Psoas muscle (tissue), 8 donors: Measurements from ENCODE around the gene HLA-E. TPM values are rescaled to one million over a fixed set of nuclear protein-coding genes. Genes with fewer than 3 reads are reported as not detected.
A peak's percentile ranks its signal among the peaks of the same experiment; 100 is the strongest.
"Not testable (repeated sequence)": the region's sequence is repeated elsewhere in the genome, so short reads cannot be mapped to it uniquely, and the experiment has no call there.

Experiments used
- ATAC-seq, 4 donors: fragments of 200-7000 bp; cut with Tn5 transposase; one replicate each; pipeline ENCODE4 v1.9.1; 2020; ENCODE audit warnings: moderate library complexity in 3 of 4, mild to moderate bottlenecking in 2 of 4
- DNase-seq, 2 donors: peaks; one replicate each; pipeline ENCODE4 v3.0.0-alpha.2; 2020
- H3K27ac ChIP-seq: fragments of 200-600 bp; one replicate; pipeline ENCODE4 v1.8.0; 2022
- H3K27me3 ChIP-seq, 3 donors: fragments of 200-600 bp in 1 of 3; one replicate each; pipeline versions ENCODE4 v1.6.1 to v1.8.0; 2013 to 2022; ENCODE audit warnings: low read length in 2 of 3, mild to moderate bottlenecking in 2 of 3, moderate library complexity in 1 of 3; ENCODE audit not compliant: insufficient read depth in 3 of 3
- H3K36me3 ChIP-seq, 2 donors: fragments of 200-600 bp in 1 of 2; one replicate each; pipeline versions ENCODE4 v1.6.1 to v1.8.0; 2013 to 2022; ENCODE audit warnings: low read depth in 1 of 2, mild to moderate bottlenecking in 1 of 2, moderate library complexity in 1 of 2; ENCODE audit not compliant: insufficient read depth in 1 of 2
- H3K4me1 ChIP-seq: fragments of 200-600 bp; one replicate; pipeline ENCODE4 v1.8.0; 2022
- H3K4me3 ChIP-seq: fragments of 200-600 bp; one replicate; pipeline ENCODE4 v1.8.0; 2022; ENCODE audit warnings: mild to moderate bottlenecking
- H3K9me3 ChIP-seq: fragments of 200-600 bp; one replicate; pipeline ENCODE4 v1.8.0; 2022
- CTCF ChIP-seq: fragments of 200-600 bp; IDR thresholded peaks from one replicate; pipeline ENCODE4 v1.8.0; 2022; ENCODE audit warnings: antibody characterized with exemption
- WGBS, 3 donors: extraction: QIAGEN DNeasy Blood & Tissue Kit; methylation state at CpG; one replicate each; pipeline versions ENCODE4 v1.1.6 to v1.1.7; 2013; 5-methylcytosine and 5-hydroxymethylcytosine counted together
- intact Hi-C, 2 donors: fragments of 100-400 bp; cut with DNase I; formaldehyde crosslinking; loops; one replicate each; pipeline versions ENCODE4 v1.11.0 to v1.14.2; 2022
- polyA plus RNA-seq, 3 donors: library from polyadenylated mRNA; stranded (reverse); fragments of 200-250 nt; gene quantifications; one replicate each; pipeline ENCODE4 v1.2.3, GENCODE V29; 2013
- total RNA-seq, 4 donors: library from RNA; stranded (reverse); fragmentation: NEBNext Ultra II Directional in 2 of 4; extraction: Animal tissue kit (Norgen Biotek cat#: 25700) in 2 of 4; gene quantifications; one replicate each; pipeline versions ENCODE4 v1.2.1 to v1.2.4, GENCODE V29; 2021 to 2023
- donor health status: healthy with polysubstance abuse.
- donor health status: DM: no; HTN: no; CAD: no; lungs with moderate emphysema.
- donor health status: Bipolar disorder and iron deficiency.
- donor health status: healthy.
- donor health status: DM: yes; HTN: yes; CAD: no.
- donor health status: DM: no; HTN: no; CAD: no.
- donor health status: DM: no; HTN: no; CAD: no.
- donor health status: DM: yes; HTN: yes; CAD: no.

HLA-E gene
- total and polyA plus RNA-seq, 7 donors: 75.2 to 168 (median 97.8) TPM

GRCh38 chr6:30491991-30492952, 3.0 kb downstream of the HLA-E start:
- H3K9me3 ChIP-seq: no peaks in the 10 kb centered on the region
- intact Hi-C loops: loop anchor here in 1 of 2 donors (5.0 kb wide), 1 partner anchor 40 kb away; no protein-coding TSS in a partner anchor
- no peak for TF ChIP-seq CTCF
- DNase-seq (no peak), ATAC-seq (no peak)
- no peaks in the 10 kb centered on the region for H3K4me1 ChIP-seq
- whole genome bisulfite sequencing, 3 donors: 72 to 80% (median 74%) methylated on average over 16 of the region's 16 CpGs
- peaks cover 0 to 35% (median 0%) of the 10 kb centered on the region in 3 donors for H3K27me3 ChIP-seq
- H3K27ac ChIP-seq: no peak overlapping the region
- peaks cover 0 to 30% of the 10 kb centered on the region in 2 donors for H3K36me3 ChIP-seq
- peak overlapping the region; percentile 71 for H3K4me3 ChIP-seq

GRCh38 chr6:30493643-30494250, 4.4 kb downstream of the HLA-E start:
- H3K27me3 ChIP-seq: peaks cover 0 to 20% (median 0%) of the 10 kb centered on the region in 3 donors
- no peaks in the 10 kb centered on the region for H3K4me1 ChIP-seq
- peaks cover 0 to 30% of the 10 kb centered on the region in 2 donors for H3K36me3 ChIP-seq
- no peaks in the 10 kb centered on the region for H3K9me3 ChIP-seq
- ATAC-seq (no peak), DNase-seq (no peak)
- H3K27ac ChIP-seq: no peak overlapping the region
- intact Hi-C loops: loop anchor here in 1 of 2 donors (5.0 kb wide), 1 partner anchor 39 kb away; no protein-coding TSS in a partner anchor
- TF ChIP-seq CTCF: no peak
- H3K4me3 ChIP-seq: no peak overlapping the region
- 67 to 76% (median 68%) methylated on average over 7 to 8 of the region's 8 CpGs for WGBS, 3 donors

DNA sequence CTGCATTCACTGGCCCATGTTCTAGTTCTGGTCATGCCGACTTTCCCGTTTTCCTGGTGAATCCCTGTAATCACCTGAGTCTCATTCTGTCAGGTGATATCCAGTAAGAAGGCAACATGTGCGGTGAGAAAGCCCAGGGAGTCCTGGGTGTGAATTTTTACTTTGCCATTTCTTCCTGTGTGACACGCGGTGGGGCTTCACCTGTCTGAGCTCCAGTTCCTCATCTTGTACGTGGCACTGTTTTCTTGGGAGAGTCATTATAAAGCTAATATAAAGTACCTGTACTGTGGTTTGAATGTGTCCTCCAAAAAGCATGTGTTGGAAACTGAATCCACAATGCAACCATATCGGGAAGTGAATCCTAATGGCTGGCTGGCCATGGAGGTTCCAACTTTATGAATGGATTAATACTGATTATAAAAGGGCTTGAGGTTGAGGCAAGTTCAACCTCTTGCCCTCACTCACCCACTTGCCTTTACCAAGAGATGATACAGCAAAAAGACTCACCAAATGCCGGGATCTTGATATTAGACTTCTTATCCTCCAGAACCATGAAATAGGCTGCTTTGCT, 5.1 kb downstream of the HLA-E start:
- no peak for ATAC-seq
- DNase-seq: no peak
- no peak for TF ChIP-seq CTCF
- no peaks in the 10 kb centered on the region for H3K4me1 ChIP-seq
- no peak overlapping the region for H3K4me3 ChIP-seq
- H3K36me3 ChIP-seq: peaks cover 0 to 30% of the 10 kb centered on the region in 2 donors
- no peaks in the 10 kb centered on the region for H3K9me3 ChIP-seq
- intact Hi-C loops: loop anchor here in 1 of 2 donors (5.0 kb wide), 1 partner anchor 38 kb away; no protein-coding TSS in a partner anchor
- H3K27ac ChIP-seq: no peak overlapping the region
- peaks cover 0 to 15% (median 0%) of the 10 kb centered on the region in 3 donors for H3K27me3 ChIP-seq
- 60 to 76% (median 66%) methylated on average over 8 of the region's 8 CpGs for WGBS, 3 donors

DNA sequence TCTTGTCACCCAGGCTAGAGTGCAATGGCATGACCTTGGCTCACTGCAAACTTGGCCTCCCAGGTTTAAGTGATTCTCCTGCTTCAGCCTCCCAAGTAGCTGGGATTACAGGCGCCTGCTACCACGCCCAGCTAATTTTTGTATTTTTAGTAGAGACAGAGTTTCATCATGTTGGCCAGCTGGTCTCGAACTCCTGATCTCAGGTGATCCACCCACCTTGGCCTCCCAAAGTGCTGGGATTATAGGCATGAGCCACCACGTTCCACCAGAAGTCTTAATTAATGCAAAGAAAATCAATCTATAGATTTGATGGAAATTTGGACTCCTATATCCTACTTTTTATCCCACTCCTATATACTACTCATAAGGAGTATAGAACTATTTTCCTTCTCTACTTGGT, 5.8 kb downstream of the HLA-E start:
- H3K4me1 ChIP-seq, H3K9me3 ChIP-seq, H3K27ac ChIP-seq, H3K27me3 ChIP-seq, ATAC-seq, intact Hi-C loops, H3K4me3 ChIP-seq, DNase-seq: not testable (repeated sequence)
- H3K36me3 ChIP-seq: peaks cover 0 to 30% of the 10 kb centered on the region in 2 donors
- 67 to 70% (median 68%) methylated on average over 4 of the region's 4 CpGs for WGBS, 3 donors

DNA sequence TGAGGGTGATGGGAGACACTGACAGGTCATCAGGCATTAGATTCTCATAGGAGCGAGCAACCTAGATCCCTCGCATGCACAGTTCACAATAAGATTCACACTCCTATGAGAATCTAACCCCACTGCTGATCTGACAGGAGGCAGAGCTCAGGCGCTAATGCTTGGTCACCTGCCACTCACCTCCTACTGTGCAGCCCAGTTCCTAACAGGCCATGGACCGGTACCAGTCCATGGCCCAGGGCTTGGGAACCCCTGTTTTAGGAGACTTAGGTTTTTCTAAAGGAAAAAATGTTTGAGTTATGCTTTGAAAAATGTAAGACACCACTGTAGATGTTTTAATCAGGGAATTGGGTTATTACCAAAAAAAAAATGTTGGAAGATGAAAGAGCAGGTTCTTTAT, 6.7 kb downstream of the HLA-E start:
- WGBS, 3 donors: 92 to 95% (median 92%) methylated on average over 4 of the region's 4 CpGs
- H3K27ac ChIP-seq: no peak overlapping the region

DNA sequence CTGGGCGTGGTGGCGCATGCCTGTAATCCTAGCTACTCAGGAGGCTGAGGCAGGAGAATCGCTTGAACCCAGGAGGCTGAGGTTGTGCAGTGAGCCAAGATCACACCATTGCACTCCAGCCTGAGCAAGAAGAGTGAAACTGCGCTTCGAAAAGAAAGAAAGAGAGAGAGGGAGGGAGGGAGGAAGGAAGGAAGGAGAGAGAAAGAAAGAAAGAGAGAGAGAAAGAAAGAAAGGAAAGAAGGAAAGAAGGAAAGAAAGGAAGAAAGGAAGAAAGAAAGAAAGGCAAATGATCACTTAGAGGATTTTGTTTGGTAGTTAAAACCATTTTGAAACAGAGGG, 7.9 kb downstream of the HLA-E start:
- DNase-seq, H3K27me3 ChIP-seq, H3K36me3 ChIP-seq, H3K4me3 ChIP-seq, ATAC-seq, H3K4me1 ChIP-seq, H3K9me3 ChIP-seq, intact Hi-C loops: not testable (repeated sequence)
- 92 to 94% (median 94%) methylated on average over 5 of the region's 5 CpGs for WGBS, 3 donors
- H3K27ac ChIP-seq: peak overlapping the region; percentile 24

More for the DNA sequence above, 6.7 kb downstream of the HLA-E start:
- Histone ChIP-seq H3K36me3 (peaks cover 0 to 22% of the 10 kb centered on the region in 2 donors), H3K27me3 (no peaks in the 10 kb centered on the region), H3K4me1 (no peaks in the 10 kb centered on the region), H3K9me3 (no peaks in the 10 kb centered on the region), H3K4me3 (no peak overlapping the region)
- intact Hi-C loops: no loop called here
- no peak for TF ChIP-seq CTCF
- DNase-seq (no peak), ATAC-seq (no peak)
